ENCODE measurements around the gene ZNRF1. TPM values are rescaled to one million over a fixed set of nuclear protein-coding genes. Genes with fewer than 3 reads are reported as not detected.

The ZNRF1 gene
- total and polyA plus RNA-seq, 11 donors, result 12.8 to 43.3 (median 23.2) TPM

GRCh38 chr16:75109732-75110243 is 111.0 kb downstream of the ZNRF1 start:
- DNase-seq (peak; percentile 78 to 92 (median 80)), ATAC-seq (peak; percentile 62 to 71 (median 68))
- WGBS, 4 donors, result 42 to 65% (median 55%) methylated on average over 9 to 10 of the region's 10 CpGs
- H3K4me1 ChIP-seq, result peaks cover 11 to 92% (median 61%) of the 10 kb centered on the region in 12 donors
- no peaks in the 10 kb centered on the region for H3K9me3 ChIP-seq
- H3K4me3 ChIP-seq, result peak overlapping the region in 6 of 12 donors; percentile 11 to 43 (median 19)
- peak overlapping the region; percentile 77 to 98 (median 89) for H3K27ac ChIP-seq
- TF ChIP-seq POLR2A (IDR thresholded peaks at IDR 0.05), result peak in 1 of 2 donors; percentile 9
- TF ChIP-seq, protein P1, sequence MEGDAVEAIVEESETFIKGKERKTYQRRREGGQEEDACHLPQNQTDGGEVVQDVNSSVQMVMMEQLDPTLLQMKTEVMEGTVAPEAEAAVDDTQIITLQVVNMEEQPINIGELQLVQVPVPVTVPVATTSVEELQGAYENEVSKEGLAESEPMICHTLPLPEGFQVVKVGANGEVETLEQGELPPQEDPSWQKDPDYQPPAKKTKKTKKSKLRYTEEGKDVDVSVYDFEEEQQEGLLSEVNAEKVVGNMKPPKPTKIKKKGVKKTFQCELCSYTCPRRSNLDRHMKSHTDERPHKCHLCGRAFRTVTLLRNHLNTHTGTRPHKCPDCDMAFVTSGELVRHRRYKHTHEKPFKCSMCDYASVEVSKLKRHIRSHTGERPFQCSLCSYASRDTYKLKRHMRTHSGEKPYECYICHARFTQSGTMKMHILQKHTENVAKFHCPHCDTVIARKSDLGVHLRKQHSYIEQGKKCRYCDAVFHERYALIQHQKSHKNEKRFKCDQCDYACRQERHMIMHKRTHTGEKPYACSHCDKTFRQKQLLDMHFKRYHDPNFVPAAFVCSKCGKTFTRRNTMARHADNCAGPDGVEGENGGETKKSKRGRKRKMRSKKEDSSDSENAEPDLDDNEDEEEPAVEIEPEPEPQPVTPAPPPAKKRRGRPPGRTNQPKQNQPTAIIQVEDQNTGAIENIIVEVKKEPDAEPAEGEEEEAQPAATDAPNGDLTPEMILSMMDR (IDR thresholded peaks at IDR 0.05), result peak in 2 of 12 donors; percentile 11 to 18
- peaks cover 0 to 8% (median 0%) of the 10 kb centered on the region in 9 donors for H3K27me3 ChIP-seq
- H3K36me3 ChIP-seq, result peaks cover 0 to 9% (median 0%) of the 10 kb centered on the region in 9 donors
- intact Hi-C loops (cut with DNase I), result loop anchor here in 9 of 10 donors (2.0 to 10.0 kb wide), 11 partner anchors 39 to 395 kb away; partner anchors contain the start of genes ZNRF1 (in 3 of the 9) and ZFP1 (in 1 of the 9)

- intact Hi-C loops (cut with DNase I), result loop anchor here (1.0 to 10.0 kb wide), 9 partner anchors 24 to 396 kb away; partner anchors contain the start of genes ZNRF1 (in 3 of the 10) and ZFP1 (in 1 of the 10)
- Histone ChIP-seq H3K36me3 (peaks cover 0 to 9% (median 0%) of the 10 kb centered on the region in 9 donors), H3K27me3 (peaks cover 0 to 8% (median 0%) of the 10 kb centered on the region in 9 donors), H3K27ac (peak overlapping the region in 11 of 12 donors; percentile 77 to 98 (median 91)), H3K9me3 (no peaks in the 10 kb centered on the region), H3K4me3 (peak overlapping the region in 9 of 12 donors; percentile 11 to 43 (median 34)), H3K4me1 (peaks cover 6 to 92% (median 56%) of the 10 kb centered on the region in 12 donors)
- ATAC-seq (peak; percentile 39 to 65 (median 58)), DNase-seq (peak; percentile 88 to 94 (median 91))
- TF ChIP-seq POLR2A (IDR thresholded peaks at IDR 0.05), result no peak
- TF ChIP-seq, protein P1 (IDR thresholded peaks at IDR 0.05), result peak; percentile 85 to 97 (median 93)
- WGBS, 4 donors, result 14 to 21% (median 16%) methylated on average over 27 to 28 of the region's 28 CpGs
Measured at GRCh38 chr16:75110637-75111513, 112.1 kb downstream of the ZNRF1 start.

GRCh38 chr16:75111514-75111940 is 112.7 kb downstream of the ZNRF1 start:
- H3K4me3 ChIP-seq, result peak overlapping the region in 3 of 12 donors; percentile 0 to 40 (median 22)
- no peaks in the 10 kb centered on the region for H3K9me3 ChIP-seq
- ATAC-seq, result peak in 1 of 4 donors; percentile 2
- TF ChIP-seq, protein P1 (IDR thresholded peaks at IDR 0.05), result peak in 1 of 12 donors; percentile 24
- no peak for TF ChIP-seq POLR2A (IDR thresholded peaks at IDR 0.05)
- H3K4me1 ChIP-seq, result peaks cover 6 to 91% (median 53%) of the 10 kb centered on the region in 12 donors
- H3K27ac ChIP-seq, result peak overlapping the region in 11 of 12 donors; percentile 77 to 98 (median 91)
- intact Hi-C loops (cut with DNase I), result loop anchor here (1.0 to 10.0 kb wide), 9 partner anchors 24 to 397 kb away; partner anchors contain the start of genes ZNRF1 (in 3 of the 10) and ZFP1 (in 1 of the 10)
- 13 to 35% (median 29%) methylated on average over 4 to 7 of the region's 7 CpGs for WGBS, 4 donors
- H3K36me3 ChIP-seq, result peaks cover 0 to 9% (median 0%) of the 10 kb centered on the region in 9 donors
- peaks cover 0 to 8% (median 0%) of the 10 kb centered on the region in 9 donors for H3K27me3 ChIP-seq
- DNase-seq, result no peak

Data from heart left ventricle (tissue), 16 donors.